DOHH2 (cell line): ENCODE results near the gene RFX4.

Experiments
- CTCF ChIP-seq: fragments of 200-600 bp; sonication (generic); IDR thresholded peaks from one replicate; pipeline ENCODE4 v1.5.1; 2014; ENCODE audit warnings: antibody characterized with exemption, mild to moderate bottlenecking, low read depth, low read length; ENCODE audit not compliant: poor library complexity, severe bottlenecking
- EZH2phosphoT487 ChIP-seq: fragments of 200-600 bp; sonication (generic); IDR thresholded peaks from 2 replicates; pipeline ENCODE4 v1.6.1; 2017; ENCODE audit warnings: borderline replicate concordance, mild to moderate bottlenecking, antibody characterized with exemption, low read length, moderate library complexity, mixed read lengths

GRCh38 chr12:106776897-106777296, 194.1 kb downstream of the RFX4 start:
- TF ChIP-seq CTCF (no peak), EZH2phosphoT487 (no peak)
